DND-41 (cell line): ENCODE measurements around the gene SYNDIG1.

Source experiments
- ATAC-seq: fragments of 200-7000 bp; cut with Tn5 transposase; 3 replicates; pipeline ENCODE4 v1.9.1; 2021; ENCODE audit warnings: low read depth; ENCODE audit not compliant: insufficient read depth
- DNase-seq: peaks from one replicate; pipeline ENCODE4 v3.0.0-alpha.2; 2020
- H2AFZ ChIP-seq: 2 replicates; pipeline ENCODE4 v1.6.0; 2012; ENCODE audit warnings: low read depth, low read length
- H3K27ac ChIP-seq: 2 replicates; pipeline ENCODE4 v1.5.1; 2012; ENCODE audit warnings: low read length, inconsistent platforms
- H3K27me3 ChIP-seq: fragments of 200-600 bp; sonication (generic); 2 replicates; pipeline ENCODE4 v1.6.0; 2012; ENCODE audit warnings: low read length, mild to moderate bottlenecking, inconsistent platforms; ENCODE audit not compliant: insufficient read depth, poor library complexity
- H3K36me3 ChIP-seq: 2 replicates; pipeline ENCODE4 v1.5.1; 2012; ENCODE audit warnings: low read length, inconsistent platforms; ENCODE audit not compliant: insufficient read depth
- H3K4me1 ChIP-seq: 2 replicates; pipeline ENCODE4 v1.5.1; 2012; ENCODE audit warnings: mild to moderate bottlenecking, low read length; ENCODE audit not compliant: insufficient read depth
- H3K4me2 ChIP-seq: 2 replicates; pipeline ENCODE4 v1.6.0; 2012; ENCODE audit warnings: mild to moderate bottlenecking, moderate library complexity, low read length, inconsistent platforms; ENCODE audit not compliant: insufficient read depth
- H3K4me3 ChIP-seq, 2 experiments: fragments of 200-600 bp in 1 of 2; shearing (Covaris generic) in 1 of 2; 2 replicates each; pipeline ENCODE4 v1.5.1; 2012 to 2016; ENCODE audit warnings: inconsistent platforms in 2 of 2, low read length in 2 of 2, mild to moderate bottlenecking in 2 of 2, low read depth in 1 of 2, moderate library complexity in 1 of 2
- H3K79me2 ChIP-seq: 2 replicates; pipeline ENCODE4 v1.6.0; 2012; ENCODE audit warnings: low read length, inconsistent platforms; ENCODE audit not compliant: insufficient read depth
- H3K9ac ChIP-seq: 2 replicates; pipeline ENCODE4 v1.6.0; 2012; ENCODE audit warnings: low read depth, mild to moderate bottlenecking, inconsistent platforms, low read length, moderate library complexity
- H3K9me3 ChIP-seq: 2 replicates; pipeline ENCODE4 v1.5.1; 2012; ENCODE audit warnings: low read length, moderate library complexity, mild to moderate bottlenecking, inconsistent platforms; ENCODE audit not compliant: insufficient read depth, severe bottlenecking
- H4K20me1 ChIP-seq: 2 replicates; pipeline ENCODE4 v1.6.0; 2012; ENCODE audit warnings: low read length; ENCODE audit not compliant: insufficient read depth
- EZH2 ChIP-seq: IDR thresholded peaks from 3 replicates; pipeline ENCODE4 v1.6.1; 2012; ENCODE audit warnings: borderline replicate concordance, low read depth, mild to moderate bottlenecking, moderate library complexity, low read length, inconsistent platforms; ENCODE audit not compliant: severe bottlenecking
- TF ChIP-seq, protein P1 (sequence below): IDR thresholded peaks from 2 replicates; pipeline ENCODE4 v1.5.1; 2012; ENCODE audit warnings: borderline replicate concordance, low read length, moderate library complexity, mild to moderate bottlenecking; ENCODE audit not compliant: poor library complexity, severe bottlenecking; ENCODE audit errors: extremely low read depth

SYNDIG1 gene

GRCh38 chr20:24545168-24545567, 75.7 kb downstream of the SYNDIG1 start:
- Histone ChIP-seq H3K4me1 (no peaks in the 10 kb centered on the region), H3K27ac (no peak overlapping the region), H2AFZ (no peak overlapping the region), H3K27me3 (no peaks in the 10 kb centered on the region), H3K4me3 (no peak overlapping the region), H3K9me3 (no peaks in the 10 kb centered on the region), H3K36me3 (no peaks in the 10 kb centered on the region), H3K9ac (no peak overlapping the region), H3K79me2 (no peaks in the 10 kb centered on the region), H4K20me1 (no peaks in the 10 kb centered on the region), H3K4me2 (no peak overlapping the region)
- DNase-seq: no peak
- no peak for ATAC-seq
- no peak for TF ChIP-seq EZH2
- TF ChIP-seq, protein P1, sequence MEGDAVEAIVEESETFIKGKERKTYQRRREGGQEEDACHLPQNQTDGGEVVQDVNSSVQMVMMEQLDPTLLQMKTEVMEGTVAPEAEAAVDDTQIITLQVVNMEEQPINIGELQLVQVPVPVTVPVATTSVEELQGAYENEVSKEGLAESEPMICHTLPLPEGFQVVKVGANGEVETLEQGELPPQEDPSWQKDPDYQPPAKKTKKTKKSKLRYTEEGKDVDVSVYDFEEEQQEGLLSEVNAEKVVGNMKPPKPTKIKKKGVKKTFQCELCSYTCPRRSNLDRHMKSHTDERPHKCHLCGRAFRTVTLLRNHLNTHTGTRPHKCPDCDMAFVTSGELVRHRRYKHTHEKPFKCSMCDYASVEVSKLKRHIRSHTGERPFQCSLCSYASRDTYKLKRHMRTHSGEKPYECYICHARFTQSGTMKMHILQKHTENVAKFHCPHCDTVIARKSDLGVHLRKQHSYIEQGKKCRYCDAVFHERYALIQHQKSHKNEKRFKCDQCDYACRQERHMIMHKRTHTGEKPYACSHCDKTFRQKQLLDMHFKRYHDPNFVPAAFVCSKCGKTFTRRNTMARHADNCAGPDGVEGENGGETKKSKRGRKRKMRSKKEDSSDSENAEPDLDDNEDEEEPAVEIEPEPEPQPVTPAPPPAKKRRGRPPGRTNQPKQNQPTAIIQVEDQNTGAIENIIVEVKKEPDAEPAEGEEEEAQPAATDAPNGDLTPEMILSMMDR: no peak

- Histone ChIP-seq H3K27ac (no peak overlapping the region), H3K4me1 (no peaks in the 10 kb centered on the region), H3K4me3 (no peak overlapping the region), H3K9me3 (no peaks in the 10 kb centered on the region), H3K9ac (no peak overlapping the region), H3K27me3 (no peaks in the 10 kb centered on the region), H3K79me2 (no peaks in the 10 kb centered on the region), H2AFZ (no peak overlapping the region), H3K36me3 (no peaks in the 10 kb centered on the region), H4K20me1 (no peaks in the 10 kb centered on the region), H3K4me2 (no peak overlapping the region)
- no peak for DNase-seq
- TF ChIP-seq EZH2: no peak
- TF ChIP-seq, protein P1: no peak
- ATAC-seq: no peak
Observed at GRCh38 chr20:24546232-24546892, 76.9 kb downstream of the SYNDIG1 start.

DNA sequence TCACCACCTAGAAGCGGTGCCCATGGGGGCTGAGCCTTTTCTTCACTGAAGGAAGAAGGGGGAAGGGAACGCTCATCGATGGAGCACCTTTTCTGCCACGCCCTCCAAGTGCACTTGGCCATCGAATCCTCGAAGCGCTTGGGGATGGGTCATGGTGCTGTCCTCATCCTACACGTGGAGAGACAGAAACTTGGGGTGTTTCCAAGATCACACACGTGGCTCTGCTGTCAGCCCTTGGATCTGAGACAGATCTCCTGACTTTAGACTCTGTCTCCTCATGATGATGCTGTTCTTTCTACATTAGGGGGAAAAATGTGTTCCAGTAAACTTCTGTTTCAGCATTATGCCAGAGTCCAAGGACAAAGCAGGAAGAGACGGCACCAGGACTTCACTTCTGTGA, 78.5 kb downstream of the SYNDIG1 start:
- no peak overlapping the region for H3K4me2 ChIP-seq
- no peak overlapping the region for H3K9ac ChIP-seq
- no peaks in the 10 kb centered on the region for H3K27me3 ChIP-seq
- TF ChIP-seq EZH2: no peak
- TF ChIP-seq, protein P1: no peak
- H3K79me2 ChIP-seq: no peaks in the 10 kb centered on the region
- H3K36me3 ChIP-seq: no peaks in the 10 kb centered on the region
- no peak overlapping the region for H3K4me3 ChIP-seq
- H3K27ac ChIP-seq: no peak overlapping the region
- DNase-seq (no peak), ATAC-seq (no peak)
- no peak overlapping the region for H2AFZ ChIP-seq
- no peaks in the 10 kb centered on the region for H3K4me1 ChIP-seq
- no peaks in the 10 kb centered on the region for H4K20me1 ChIP-seq
- no peaks in the 10 kb centered on the region for H3K9me3 ChIP-seq
